Activated CD4-positive, alpha-beta T cell treated with anti-CD3 and anti-CD28 coated beads, Interleukin-2, amount 50 U/mL, for 4 hours (primary cell): ENCODE results near the gene CNGA3.

ENCODE experiments used
- DNase-seq, 2 experiments: peaks; one replicate each; pipeline ENCODE4 v3.0.0-alpha.2; 2020

CNGA3 gene

DNA sequence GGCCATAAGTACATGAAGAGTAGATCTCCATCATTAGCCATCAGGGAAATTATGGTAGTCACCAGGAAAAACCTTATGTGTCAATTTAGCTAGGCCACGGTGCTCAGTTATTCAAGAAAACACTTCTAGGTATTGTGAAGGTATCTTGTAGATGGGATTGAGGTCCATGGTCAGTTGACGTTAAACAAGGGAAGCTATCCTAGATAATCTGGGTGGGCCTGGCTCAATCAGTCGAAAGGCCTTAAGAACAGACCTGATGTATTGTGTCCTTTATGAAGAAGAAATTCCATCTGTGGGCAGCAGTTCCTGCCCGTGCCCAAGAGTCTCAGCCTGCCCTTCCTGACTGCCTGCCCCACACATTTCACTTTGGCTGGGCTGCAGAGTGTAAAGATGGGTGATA lies 16.7 kb upstream of the CNGA3 start:
- DNase-seq: no peak

DNA sequence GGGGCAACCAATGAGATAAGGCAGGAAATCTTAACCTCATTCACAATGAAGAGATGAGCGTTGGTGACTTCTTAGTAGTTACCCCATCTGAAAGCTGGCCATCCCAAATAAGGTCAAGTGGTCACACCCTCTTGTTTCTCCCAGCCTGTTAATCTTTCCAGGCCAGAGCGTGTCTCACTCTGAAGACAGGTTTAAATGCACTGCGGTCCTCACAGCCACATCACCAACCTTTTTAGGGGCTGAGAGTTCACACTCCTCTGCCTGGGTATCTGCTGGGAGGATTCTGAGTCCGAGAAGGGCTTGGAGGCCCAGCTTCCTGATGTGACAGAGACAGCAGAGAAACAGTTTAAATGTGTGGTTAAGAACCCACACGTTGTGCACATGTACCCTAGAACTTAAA lies 13.3 kb upstream of the CNGA3 start:
- DNase-seq: no peak

DNA sequence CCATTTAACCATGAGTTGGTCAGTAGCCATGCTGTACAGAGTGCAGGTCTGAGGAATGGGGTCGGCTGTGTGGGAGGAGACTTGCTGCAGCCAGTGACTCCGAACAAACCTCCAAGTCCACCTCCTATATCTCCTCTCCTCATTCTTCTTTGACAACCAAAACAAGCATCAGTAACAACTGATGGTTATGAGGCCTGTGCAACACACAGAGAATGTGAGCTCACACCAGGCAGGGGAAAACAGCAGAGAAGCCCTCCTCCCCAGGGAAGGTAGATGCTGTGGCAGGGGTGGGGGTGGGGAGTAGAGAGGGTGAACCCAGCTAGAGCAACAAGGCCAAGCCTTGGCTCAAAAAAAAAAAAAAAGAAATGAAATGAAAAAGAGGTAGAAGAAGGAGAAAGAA lies 12.3 kb upstream of the CNGA3 start:
- no peak for DNase-seq

DNA sequence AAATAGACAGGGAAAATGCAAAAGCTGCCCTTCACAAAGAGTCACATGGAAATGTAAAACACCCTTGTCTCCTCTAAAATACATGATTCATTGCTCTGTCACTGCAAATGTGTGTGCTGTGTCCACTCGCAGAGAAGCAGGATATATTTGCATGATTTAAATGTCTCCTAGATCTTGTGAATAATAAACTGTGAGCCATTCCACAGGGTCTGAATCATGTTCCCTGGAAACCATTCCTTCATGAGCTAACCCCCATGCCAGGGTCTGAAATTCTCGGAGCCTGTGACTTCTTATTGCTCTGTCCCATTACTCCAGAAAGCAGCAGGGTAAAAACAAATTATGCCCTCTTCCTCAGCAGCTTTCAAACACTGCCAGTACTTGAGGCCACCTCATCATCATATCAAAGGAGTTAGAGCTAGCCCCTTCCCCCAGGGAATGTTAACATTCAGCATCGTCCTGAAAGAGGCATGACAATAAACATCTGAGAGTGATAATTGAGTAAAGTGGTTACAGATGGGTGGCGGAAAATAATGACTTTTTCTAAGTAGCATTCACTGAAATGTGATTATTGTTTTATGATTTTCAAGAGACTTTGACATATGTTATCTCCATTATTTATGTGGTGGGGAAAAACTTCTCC lies 11.7 kb upstream of the CNGA3 start:
- no peak for DNase-seq

DNA sequence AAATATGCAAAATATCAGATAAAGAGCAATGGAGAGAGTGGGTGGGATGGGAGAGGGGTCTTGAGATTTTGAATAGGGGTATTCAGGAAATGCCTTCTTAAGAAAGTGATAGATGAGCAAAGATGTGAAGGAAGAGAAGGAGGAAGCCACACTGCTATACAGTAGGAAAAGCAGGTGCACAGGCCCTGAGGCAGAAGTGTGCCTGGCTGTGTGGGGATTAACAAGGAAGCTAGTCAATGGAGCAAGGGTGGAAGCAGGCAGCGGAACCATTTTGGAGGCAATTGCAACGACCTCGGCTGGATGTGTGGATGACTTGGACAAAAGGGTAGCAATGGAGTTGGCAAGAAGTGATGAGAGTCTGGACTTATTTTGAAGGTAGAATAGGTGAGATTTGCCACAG lies 11.0 kb upstream of the CNGA3 start:
- DNase-seq: no peak

DNA sequence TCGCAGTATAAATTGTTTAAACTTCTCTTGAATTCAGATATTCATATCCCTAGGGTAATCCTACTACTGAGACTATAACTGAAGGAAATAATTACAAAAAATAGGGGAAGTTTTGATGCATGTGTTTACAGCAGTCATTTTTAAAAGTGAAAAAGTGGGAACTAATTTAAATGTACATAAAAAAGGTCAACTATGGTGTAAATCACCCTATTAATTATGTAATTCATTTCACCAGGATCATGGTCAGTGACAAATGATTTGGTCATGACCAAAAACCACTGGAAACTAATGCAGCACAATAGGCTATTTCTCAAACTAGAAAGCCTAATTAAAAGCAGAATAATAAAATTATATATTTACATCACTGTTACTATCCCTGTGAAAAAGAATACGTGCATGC lies 5.0 kb upstream of the CNGA3 start:
- no peak for DNase-seq

DNA sequence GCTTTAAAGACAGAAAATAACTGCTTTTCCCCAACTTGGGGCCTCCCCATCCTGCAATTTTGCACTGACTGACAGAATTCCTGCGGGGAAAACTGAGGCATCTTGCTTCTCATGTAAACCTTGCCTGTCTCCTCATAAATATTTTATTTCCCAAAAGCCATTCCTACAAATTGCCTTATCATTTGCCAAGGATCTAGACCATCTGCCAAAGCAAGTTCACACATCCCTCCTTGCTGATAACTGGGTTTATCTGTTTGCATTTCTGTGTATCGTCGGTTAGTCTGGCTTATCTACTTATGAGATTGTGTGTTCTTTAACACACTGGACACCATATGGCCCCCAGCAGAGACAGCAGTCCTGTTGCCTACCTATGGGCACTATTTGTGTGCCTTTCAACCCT lies 3.0 kb upstream of the CNGA3 start:
- DNase-seq: no peak

DNA sequence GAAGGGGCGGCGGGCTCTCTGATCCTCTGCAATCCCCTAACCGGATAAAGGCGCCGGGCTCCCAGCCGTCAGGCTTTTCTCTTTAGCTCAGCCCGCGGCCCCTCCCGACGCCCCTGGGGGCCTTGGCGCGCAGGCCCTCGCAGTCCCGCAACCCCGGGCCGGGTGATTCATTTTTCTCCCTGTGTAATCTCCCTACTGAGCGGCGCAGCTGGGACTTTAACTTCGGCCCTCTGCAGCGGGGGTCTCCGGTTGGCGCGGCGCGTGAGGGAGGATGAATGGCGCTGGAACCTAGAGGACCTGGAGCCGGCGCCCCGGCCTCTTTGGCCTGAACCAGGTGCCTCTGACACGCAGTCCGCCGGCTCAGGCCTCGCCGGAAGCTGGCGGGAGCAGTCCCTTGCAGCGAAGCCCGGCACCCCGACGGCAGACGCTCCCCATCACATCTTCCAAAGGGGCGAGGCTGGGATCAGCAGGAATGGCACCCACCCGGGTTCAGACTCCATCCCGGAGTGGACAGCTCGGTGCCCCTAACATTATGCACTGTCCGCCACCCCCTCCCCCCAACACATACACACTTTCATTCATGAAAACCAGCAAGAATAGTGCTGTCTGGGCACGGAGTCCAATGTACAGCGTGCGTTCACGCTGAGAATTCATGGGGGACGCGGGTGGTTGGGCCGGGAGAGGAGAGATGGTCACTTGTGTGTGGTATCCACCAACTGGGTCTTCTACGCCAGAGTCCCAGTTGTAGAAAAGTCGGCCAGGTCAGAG lies 1.2 kb downstream of the CNGA3 start:
- DNase-seq: no peak

DNA sequence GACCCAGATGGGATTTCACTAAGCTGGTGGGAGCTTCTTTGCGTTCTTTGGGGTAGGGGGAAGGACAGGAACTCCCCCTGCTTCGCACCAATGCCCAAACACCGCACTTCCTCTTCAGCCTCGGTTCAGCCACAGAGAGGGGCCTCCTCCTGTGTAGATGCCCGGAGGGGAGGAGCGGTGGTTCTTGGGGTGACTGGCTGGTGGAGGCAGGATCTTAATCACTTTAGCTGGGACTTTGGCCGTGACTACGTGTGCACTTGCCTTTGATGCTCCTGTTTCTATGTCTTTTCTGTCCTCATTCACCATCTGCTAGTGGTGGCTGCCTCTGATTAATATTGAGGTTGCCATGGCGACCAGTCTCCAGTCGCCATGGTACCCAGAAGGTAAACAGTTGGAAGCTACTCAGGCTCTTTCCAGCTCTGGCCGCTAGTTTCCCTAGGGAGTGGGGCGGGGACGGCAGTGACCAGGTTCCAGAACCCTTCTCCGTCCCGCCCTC lies 1.9 kb downstream of the CNGA3 start:
- DNase-seq: no peak

DNA sequence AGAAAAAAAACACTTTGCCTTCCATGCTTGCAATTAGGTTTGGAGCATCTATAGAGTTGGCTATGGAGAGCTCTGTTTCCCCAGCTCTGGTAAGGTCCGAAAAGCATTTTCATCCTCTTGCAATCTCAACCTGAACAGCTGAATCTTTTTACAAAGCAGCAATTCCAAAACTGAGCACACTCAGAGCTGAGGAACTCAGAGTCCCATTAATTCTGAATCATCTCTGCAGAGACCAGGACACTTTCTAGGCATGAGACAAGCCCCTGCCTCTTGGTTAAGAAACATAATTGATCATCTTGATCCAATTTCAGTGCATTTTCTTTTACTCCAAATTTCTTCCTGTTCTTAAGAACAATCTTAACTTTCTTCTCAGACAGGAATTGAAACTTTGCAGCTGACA lies 4.2 kb downstream of the CNGA3 start:
- no peak for DNase-seq

DNA sequence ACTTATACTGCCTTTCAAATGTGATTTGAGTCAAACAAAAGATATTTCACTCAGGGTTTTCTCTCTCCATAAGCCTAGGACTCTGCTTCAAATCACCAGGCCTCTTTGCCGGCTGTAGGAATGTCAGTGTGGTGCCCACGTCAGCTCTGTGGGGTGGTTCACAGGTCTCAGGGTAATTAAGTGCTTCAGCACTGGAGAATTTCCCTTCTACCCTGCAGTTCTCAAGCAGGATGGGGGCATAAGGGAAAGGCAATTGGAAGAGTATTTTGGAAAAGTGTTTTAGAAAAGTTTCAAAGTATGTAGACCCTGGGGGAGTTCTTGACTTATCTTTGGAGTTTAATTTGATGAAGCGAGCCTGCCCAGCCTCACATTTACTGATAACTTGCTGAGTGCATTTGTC lies 9.6 kb downstream of the CNGA3 start:
- DNase-seq: no peak

DNA sequence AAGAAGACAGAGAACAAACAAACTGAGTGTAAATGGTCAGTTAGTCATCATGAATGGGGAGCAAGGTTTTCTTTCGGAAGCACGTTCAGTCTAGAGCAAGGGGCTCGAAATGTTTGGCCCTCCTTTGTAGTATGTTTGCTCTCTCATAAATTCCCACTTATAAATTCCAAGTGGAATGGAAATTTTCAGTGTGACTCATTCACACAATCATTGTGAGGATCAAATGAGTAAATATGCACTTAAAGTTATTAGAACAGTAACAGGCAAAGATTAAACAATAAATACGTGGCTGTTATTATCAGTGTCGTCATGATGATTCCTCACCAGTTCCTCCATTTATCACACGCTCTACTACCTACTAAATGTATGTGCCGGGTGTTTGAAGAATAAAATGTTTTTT lies 10.5 kb downstream of the CNGA3 start:
- no peak for DNase-seq

DNA sequence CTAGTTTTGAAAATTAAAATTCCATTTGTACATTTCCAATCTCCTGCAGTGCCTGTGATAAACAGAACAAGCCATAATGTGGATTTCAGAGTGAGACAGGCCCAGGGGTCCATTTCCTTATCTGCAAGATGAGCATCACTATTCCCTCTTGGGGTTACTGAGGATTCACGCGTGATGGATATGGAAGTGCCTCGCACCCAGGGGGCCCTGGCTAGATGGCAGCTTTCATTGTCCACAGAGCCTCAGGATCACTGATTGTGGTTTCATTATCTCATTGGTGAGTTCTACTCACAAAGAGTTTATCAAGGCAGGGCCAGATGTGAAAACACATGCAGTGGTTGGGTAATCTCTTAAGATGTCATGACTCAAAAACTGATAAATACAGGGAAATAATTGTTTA lies 11.6 kb downstream of the CNGA3 start:
- no peak for DNase-seq

DNA sequence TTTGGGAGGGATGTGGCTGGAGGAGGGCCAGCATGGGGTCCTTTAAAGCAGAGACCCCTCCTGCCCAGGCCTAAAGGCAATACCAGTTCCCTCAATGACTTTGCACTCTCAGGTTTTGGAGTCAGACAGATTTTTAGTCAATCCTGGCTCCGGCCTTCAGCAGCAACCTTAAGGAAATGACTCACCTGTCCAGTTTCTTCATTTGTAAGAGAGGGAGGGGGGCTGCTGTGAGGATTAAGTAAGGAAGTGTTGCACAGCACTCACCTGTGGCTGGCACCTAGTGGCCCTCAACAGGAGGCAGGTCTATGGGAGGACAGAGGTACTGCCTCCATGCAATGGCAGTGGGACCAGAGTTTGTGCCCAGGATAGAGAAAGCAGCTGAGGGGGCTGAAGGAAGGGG lies 13.7 kb downstream of the CNGA3 start:
- no peak for DNase-seq

DNA sequence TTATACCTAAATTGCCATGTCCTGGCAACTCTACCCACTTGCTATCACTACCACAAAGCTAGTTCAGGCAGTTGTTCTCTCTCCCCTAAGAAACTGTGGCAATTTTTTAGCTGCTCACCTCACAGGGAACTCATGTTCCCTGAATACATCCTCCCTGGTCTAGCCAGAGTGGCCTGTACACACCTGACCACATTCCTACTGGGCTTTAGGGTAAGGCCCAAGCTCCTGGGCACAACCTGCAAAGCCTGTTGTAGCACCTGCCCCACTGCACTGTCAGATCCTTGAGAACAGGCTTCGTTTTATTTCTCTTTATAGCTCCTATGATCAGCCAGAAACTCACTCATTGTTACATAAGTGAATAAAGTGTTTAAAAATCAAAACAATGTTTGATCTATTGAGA lies 21.5 kb downstream of the CNGA3 start:
- DNase-seq: no peak

DNA sequence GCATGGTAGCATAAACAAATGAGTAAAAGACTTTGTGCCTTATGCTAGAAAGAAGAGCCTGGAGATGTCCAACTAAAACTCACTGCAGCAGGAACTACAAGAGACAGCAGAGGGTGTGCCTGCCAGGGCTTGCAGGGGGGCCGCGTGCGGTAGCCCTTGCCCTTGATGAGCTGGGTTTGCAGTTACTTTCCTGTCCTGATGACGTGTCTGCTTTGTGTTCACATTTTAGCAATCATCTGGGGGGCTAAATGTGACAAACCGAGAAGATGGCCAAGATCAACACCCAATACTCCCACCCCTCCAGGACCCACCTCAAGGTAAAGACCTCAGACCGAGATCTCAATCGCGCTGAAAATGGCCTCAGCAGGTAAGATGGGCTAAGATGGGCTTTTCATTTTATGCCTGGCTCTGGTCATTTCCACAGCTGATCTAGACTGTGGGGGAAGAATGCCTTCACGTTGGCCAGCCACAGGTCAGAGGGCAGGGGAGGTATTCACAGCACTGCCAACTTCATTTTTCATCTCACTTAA lies 23.5 kb downstream of the CNGA3 start:
- DNase-seq: no peak

DNA sequence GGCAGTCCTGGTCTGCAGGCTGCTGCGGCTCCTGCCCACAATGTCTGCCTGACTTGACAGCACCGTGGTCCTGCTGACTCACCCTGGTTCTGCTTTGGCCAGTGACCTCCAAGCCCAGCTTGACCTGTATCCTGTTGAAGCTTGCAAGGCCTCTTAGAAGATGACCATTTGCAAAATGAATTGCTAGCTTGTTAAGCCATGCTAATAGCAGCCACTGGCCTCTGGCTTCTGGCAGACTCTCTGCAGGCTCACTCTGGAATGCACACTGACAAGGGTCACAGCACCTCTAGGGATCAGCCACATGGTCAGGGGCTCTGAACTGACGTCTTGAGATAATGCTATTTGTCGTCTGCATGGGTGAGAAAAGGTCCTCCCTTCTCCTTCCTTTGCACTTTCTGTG lies 25.9 kb downstream of the CNGA3 start:
- DNase-seq: no peak

DNA sequence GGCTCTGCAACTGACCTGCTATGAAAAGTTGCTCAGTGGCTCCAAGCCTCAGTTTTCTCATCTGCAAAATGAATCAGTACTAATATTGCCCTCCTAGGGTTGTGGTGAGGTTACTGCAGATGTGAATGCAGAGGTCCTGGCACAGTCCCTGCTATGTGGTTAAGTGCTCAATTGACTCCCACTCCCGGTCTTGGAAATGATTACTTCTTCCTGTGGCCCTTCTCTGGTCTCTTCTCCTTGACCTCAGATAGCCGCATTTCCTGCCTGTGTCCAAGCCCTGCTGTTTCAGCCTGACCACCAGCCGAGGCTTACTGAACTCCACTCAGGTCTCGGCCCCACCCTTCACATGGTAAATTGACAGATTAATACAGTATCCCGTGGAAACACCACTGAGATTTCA lies 26.3 kb downstream of the CNGA3 start:
- no peak for DNase-seq

DNA sequence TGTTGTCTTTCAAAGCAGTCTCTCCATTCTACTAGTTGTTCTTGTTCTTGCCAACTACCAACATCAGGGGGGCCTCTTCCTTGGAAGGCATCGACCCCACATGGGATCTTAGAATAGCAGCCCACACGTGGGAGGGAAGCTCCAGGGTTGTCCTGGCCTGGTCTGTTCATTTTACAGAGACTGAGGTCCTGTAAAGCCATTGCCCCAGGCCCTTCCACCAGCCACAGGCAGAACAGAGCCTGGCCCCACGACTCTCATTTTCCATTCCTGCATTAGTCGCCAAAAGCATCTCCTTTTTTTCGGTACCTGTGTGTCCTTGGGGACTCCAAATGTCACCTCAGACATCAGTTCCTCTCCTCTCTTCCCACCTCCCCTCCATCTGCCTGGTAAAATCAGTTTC lies 28.0 kb downstream of the CNGA3 start:
- DNase-seq: no peak

DNA sequence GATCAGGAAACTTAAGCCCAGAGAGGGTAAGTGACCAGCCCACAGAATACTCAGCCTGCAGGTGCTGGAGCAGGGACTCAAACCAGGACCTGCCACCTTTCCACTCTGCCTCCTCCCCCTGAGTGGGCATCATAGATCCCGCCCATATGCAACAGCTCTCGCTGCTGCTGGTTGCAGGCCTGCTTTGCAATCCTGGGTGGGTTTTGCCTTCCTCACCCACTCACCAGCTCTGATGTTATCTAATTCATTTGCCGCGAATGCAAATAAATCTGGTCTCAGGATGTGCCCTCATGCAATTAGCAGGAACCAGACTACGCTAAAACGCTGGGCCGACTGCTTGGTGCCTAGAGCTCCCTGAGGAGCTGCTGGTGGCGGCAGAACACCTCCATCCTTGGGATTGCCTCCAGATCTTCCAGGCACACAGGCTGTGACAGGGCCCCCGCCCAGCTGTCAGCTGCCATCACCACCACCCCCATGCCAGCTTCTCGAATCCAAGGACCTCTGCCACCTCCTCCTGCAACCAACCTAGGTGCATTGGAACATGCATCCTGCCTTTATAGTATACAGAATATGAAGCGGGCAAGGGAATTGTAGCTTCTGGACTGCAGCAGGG lies 28.8 kb downstream of the CNGA3 start:
- DNase-seq: no peak

DNA sequence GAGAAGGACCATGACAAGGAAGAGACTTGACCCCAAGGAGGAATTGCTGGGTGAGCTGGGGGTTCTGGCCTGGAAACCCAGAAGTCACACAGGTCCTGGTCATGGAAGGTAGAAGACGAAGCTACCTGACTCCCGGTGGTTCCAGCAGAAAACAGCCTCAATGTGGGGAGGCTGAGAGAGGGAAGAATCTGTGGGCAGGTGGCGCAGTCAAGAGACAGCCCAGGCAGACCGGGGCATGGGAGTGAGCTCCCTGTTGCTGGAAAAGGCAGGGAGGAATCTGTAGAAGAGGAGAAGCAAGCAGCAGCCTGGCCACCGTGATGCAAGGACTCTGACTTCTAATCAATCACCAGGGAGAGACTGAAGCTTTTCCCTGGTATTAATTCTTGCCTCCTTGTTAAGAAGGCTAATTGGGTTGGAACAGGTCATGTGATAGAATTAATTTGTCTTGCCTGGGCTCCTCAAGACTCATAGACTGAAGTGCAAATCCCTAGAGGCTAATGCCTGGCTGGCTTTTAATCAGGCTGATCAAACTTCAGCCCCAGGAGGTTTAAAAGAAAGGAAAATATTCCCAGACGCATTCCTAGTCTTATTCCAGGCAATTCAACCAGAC lies 30.1 kb downstream of the CNGA3 start:
- DNase-seq: no peak

DNA sequence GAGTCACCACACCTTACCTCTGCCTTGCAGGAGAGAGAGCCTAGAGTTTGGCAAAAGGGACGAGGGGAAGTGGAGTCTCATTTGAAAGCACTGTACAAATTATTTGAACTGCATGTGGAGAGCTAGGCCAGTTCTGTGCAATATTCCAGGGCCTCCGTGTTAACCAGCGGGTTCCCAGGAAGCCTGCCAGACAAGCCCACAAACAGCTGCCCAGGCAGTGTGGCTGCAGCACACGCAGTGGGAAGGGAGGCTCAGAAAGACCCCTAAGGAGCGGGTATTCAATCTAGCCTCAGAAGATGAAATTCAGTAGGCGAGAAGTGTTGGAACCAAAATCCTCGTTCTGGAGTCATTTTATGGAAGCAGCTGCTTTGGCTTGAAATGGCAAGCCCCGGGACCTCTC lies 30.7 kb downstream of the CNGA3 start:
- no peak for DNase-seq

DNA sequence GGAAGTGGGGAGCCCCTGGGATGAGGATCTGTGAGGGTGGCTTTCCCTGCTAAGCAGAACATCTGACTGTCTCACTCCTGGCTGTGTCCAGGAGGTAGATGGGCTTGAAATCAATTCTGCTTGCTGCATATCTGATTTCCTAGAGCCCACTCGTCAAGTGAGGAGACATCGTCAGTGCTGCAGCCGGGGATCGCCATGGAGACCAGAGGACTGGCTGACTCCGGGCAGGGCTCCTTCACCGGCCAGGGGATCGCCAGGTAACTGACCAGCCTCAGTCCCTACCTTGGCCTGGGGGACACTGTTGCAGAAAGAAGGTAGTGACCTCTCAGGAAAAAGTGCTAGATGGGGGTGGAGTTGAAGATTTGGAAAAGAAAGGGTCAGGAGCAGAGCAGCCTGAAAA lies 31.3 kb downstream of the CNGA3 start:
- DNase-seq: no peak

DNA sequence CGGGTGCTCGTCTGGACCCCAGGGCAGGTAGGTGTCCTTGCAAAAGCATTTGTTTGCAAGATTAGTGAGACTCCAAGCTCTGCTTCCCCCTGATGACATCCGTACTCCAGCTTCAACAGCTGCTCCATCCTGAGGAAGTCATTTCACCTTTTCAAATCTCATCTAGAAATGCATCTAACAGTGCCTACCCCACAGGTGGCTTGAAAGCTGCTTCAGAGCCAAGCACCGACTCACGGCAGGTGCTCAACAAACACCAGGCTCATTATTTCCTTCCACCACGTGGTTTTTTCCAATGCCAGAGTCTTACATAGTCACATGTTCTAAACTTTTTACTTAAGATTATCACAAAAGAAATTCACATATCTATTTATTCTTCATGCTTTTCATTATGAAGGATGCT lies 31.9 kb downstream of the CNGA3 start:
- DNase-seq: no peak
